CD4-positive, alpha-beta T cell (primary cell): ENCODE measurements around the gene ZNF263. TPM values are rescaled to one million over a fixed set of nuclear protein-coding genes. Genes with fewer than 3 reads are reported as not detected.

Experiments used
- ATAC-seq: fragments of 200-7000 bp; cut with Tn5 transposase; one replicate; pipeline ENCODE4 v1.10.0; 2022; ENCODE audit warnings: mild to moderate bottlenecking; ENCODE audit not compliant: poor library complexity
- CTCF ChIA-PET: fragments of 350-600 bp; sonication (Branson Sonifier 250); formaldehyde crosslinking; loops from one replicate; lab custom pipeline; 2021; ENCODE audit warnings: antibody characterized with exemption, inconsistent platforms; lab: Charles Lee
- POLR2A ChIA-PET: fragments of 350-600 bp; sonication (Branson Sonifier 250); formaldehyde crosslinking; loops from one replicate; lab custom pipeline; 2021; ENCODE audit warnings: antibody characterized with exemption, inconsistent platforms; lab: Charles Lee
- DNase-seq, 14 experiments: peaks; one replicate each; pipeline ENCODE4 v3.0.0-alpha.2; 2013 to 2020; ENCODE audit warnings: mixed read lengths in 2 of 14
- H3K27ac ChIP-seq, 2 donors: one replicate each; pipeline versions ENCODE4 v1.5.1 to v1.7.0; 2013; ENCODE audit warnings: low read length in 2 of 2, low read depth in 1 of 2, mild to moderate bottlenecking in 1 of 2
- H3K27me3 ChIP-seq, 2 experiments: 1 replicate in 1 of 2; 2 replicates in 1 of 2; pipeline versions ENCODE4 v1.6.1 to v1.7.0; 2013; ENCODE audit warnings: low read length in 2 of 2, control low read depth in 1 of 2, mild to moderate bottlenecking in 1 of 2, moderate library complexity in 1 of 2; ENCODE audit not compliant: insufficient read depth in 2 of 2, control insufficient read depth in 1 of 2
- H3K36me3 ChIP-seq: one replicate; pipeline ENCODE4 v1.6.1; 2013; ENCODE audit warnings: low read length, control low read depth; ENCODE audit not compliant: insufficient read depth
- H3K4me1 ChIP-seq: one replicate; pipeline ENCODE4 v1.6.1; 2013; ENCODE audit warnings: low read length, control low read depth; ENCODE audit not compliant: insufficient read depth
- H3K4me3 ChIP-seq: one replicate; pipeline ENCODE4 v1.5.1; 2013; ENCODE audit warnings: mild to moderate bottlenecking, low read length, moderate library complexity
- H3K9me3 ChIP-seq, 2 experiments: 1 replicate in 1 of 2; 2 replicates in 1 of 2; pipeline versions ENCODE4 v1.6.1 to v1.7.0; 2013; ENCODE audit warnings: low read length in 2 of 2, mild to moderate bottlenecking in 2 of 2, control low read depth in 1 of 2, moderate library complexity in 1 of 2; ENCODE audit not compliant: control insufficient read depth in 1 of 2, insufficient read depth in 1 of 2
- H3K27ac Mint-ChIP-seq: one replicate; pipeline ENCODE4 v1.8.0; 2020; ENCODE audit warnings: mixed read lengths
- H3K27me3 Mint-ChIP-seq: one replicate; pipeline ENCODE4 v1.8.0; 2021; ENCODE audit warnings: mixed read lengths
- H3K36me3 Mint-ChIP-seq: one replicate; pipeline ENCODE4 v1.8.0; 2021; ENCODE audit warnings: low read depth, mixed read lengths
- H3K4me1 Mint-ChIP-seq: one replicate; pipeline ENCODE4 v1.8.0; 2021; ENCODE audit warnings: low read depth, mixed read lengths
- H3K4me3 Mint-ChIP-seq: one replicate; pipeline ENCODE4 v1.8.0; 2020; ENCODE audit warnings: mild to moderate bottlenecking, mixed read lengths
- H3K9me3 Mint-ChIP-seq: one replicate; pipeline ENCODE4 v1.8.0; 2020; ENCODE audit warnings: mixed read lengths
- intact Hi-C, 2 experiments: fragments of 100-400 bp; cut with DNase I in 1 of 2; cut with micrococcal nuclease in 1 of 2; formaldehyde crosslinking; loops; one replicate each; pipeline versions ENCODE4 v1.15.1 to v1.9.0; 2023 to 2025; cut with DNase I, micrococcal nuclease
- total RNA-seq, 174 experiments: library from RNA in 2 of 174; stranded (reverse) in 2 of 174; gene quantifications; one replicate each; pipeline ENCODE4 v1.2.3 and lab custom pipeline; 2021 to 2026
- TF ChIP-seq, protein P1 (sequence below): fragments of 200-600 bp; IDR thresholded peaks from one replicate; pipeline ENCODE4 v1.8.0; 2022; ENCODE audit warnings: antibody characterized with exemption, mild to moderate bottlenecking

The ZNF263 gene
- total RNA-seq, 2 experiments from 2014 or later: 35.3 to 39.4 TPM

DNA sequence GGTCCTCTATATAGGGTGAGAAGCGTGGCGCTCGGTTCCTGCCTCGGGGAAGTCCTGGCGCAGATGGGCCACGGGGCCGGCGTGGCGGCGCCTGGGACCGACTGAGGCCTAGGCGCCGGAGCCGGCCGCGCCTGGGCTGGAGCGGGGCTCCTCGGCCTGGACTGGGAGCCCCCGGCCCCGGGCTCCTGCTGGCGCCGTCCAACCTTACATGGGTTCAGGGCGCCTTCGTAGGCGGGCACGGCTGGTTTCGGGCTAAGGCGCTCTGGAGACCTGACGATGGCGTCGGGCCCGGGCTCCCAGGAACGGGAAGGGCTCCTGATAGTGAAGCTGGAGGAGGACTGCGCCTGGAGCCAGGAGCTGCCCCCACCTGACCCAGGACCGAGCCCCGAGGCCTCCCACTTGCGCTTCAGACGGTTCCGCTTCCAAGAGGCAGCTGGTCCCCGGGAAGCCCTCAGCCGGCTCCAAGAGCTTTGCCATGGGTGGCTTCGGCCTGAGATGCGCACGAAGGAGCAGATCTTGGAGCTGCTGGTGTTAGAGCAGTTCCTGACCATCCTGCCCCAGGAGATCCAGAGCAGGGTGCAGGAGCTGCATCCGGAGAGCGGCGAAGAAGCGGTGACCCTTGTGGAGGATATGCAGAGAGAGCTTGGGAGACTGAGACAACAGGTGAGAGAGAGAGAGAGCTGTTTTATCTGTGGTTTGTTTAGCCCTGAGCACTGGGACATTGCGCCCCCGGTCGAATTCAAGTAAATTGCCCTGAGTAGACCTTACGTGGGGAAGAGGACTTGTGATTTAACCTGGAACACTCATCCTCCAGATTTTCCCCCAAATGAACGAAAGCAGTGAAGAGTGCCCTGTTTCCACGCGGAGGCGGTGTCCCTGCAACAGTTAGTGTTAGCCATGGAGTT is 504 bp downstream of the ZNF263 start:
- H3K36me3 Mint-ChIP-seq: peaks cover 61% of the 10 kb centered on the region
- Histone ChIP-seq H3K36me3 (peaks cover 31% of the 10 kb centered on the region), H3K4me3 (peak overlapping the region; percentile 93), H3K4me1 (peaks cover 39% of the 10 kb centered on the region), H3K9me3 (peaks cover 18 to 30% of the 10 kb centered on the region in 2 experiments), H3K27ac (peak overlapping the region; percentile 89 to 100), H3K27me3 (no peaks in the 10 kb centered on the region)
- H3K4me1 Mint-ChIP-seq: peaks cover 42% of the 10 kb centered on the region
- CTCF ChIA-PET: interaction anchor here (1.3 kb wide), 1 partner anchor 17 kb away, joined by 4 read pairs; no protein-coding TSS in a partner anchor
- ATAC-seq (no peak), DNase-seq (no peak)
- TF ChIP-seq, protein P1, sequence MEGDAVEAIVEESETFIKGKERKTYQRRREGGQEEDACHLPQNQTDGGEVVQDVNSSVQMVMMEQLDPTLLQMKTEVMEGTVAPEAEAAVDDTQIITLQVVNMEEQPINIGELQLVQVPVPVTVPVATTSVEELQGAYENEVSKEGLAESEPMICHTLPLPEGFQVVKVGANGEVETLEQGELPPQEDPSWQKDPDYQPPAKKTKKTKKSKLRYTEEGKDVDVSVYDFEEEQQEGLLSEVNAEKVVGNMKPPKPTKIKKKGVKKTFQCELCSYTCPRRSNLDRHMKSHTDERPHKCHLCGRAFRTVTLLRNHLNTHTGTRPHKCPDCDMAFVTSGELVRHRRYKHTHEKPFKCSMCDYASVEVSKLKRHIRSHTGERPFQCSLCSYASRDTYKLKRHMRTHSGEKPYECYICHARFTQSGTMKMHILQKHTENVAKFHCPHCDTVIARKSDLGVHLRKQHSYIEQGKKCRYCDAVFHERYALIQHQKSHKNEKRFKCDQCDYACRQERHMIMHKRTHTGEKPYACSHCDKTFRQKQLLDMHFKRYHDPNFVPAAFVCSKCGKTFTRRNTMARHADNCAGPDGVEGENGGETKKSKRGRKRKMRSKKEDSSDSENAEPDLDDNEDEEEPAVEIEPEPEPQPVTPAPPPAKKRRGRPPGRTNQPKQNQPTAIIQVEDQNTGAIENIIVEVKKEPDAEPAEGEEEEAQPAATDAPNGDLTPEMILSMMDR: no peak
- intact Hi-C loops: loop anchor here (1.0 to 5.0 kb wide), 6 partner anchors 19 to 327 kb away; partner anchors contain the start of genes TIGD7 (in 2 of the 2), ZNF75A (in 2 of the 2), SLX4 (in 1 of the 2) and ZNF174 (in 1 of the 2)
- peak overlapping the region; percentile 94 for H3K27ac Mint-ChIP-seq
- H3K27me3 Mint-ChIP-seq: no peaks in the 10 kb centered on the region
- peak overlapping the region; percentile 96 for H3K4me3 Mint-ChIP-seq
- peaks cover 8% of the 10 kb centered on the region for H3K9me3 Mint-ChIP-seq
- POLR2A ChIA-PET: interaction anchor here (0.6 to 8.8 kb wide), 30 partner anchors 10 to 433 kb away, joined by 3 to 99 read pairs (median 8); partner anchors contain the start of genes CLUAP1, NAA60, SLX4 and TIGD7

DNA sequence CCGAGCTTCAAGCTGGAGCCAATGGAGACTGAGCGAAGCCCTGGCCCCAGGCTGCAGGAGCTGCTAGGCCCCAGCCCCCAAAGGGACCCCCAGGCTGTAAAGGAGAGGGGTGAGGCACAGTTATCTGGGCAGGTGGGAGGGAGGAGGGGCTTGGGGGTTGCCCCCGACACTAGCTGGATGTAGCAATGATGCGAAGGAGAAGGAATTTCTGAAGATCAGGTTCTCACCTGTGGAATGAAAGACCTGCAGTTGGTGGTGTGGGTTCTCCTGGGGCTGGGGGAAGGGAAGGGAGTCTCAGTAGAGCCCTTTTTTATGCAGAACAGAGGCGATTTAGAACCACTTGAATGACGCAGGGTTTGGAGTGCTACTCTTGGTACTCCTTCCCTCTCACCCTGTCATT is 1.8 kb downstream of the ZNF263 start:
- H3K36me3 ChIP-seq: peaks cover 45% of the 10 kb centered on the region
- no peak overlapping the region for H3K27ac ChIP-seq
- CTCF ChIA-PET: no interaction called here
- DNase-seq (no peak), ATAC-seq (no peak)
- H3K27me3 ChIP-seq: no peaks in the 10 kb centered on the region
- no peak overlapping the region for H3K4me3 ChIP-seq
- peak overlapping the region; percentile 24 for H3K27ac Mint-ChIP-seq
- peaks cover 39% of the 10 kb centered on the region for H3K4me1 ChIP-seq
- H3K4me3 Mint-ChIP-seq: peak overlapping the region; percentile 70
- H3K27me3 Mint-ChIP-seq: no peaks in the 10 kb centered on the region
- peaks cover 42% of the 10 kb centered on the region for H3K4me1 Mint-ChIP-seq
- TF ChIP-seq, protein P1: no peak
- intact Hi-C loops: no loop called here
- peaks cover 75% of the 10 kb centered on the region for H3K36me3 Mint-ChIP-seq
- H3K9me3 ChIP-seq: peaks cover 31 to 43% of the 10 kb centered on the region in 2 experiments
- POLR2A ChIA-PET: interaction anchor here (2.9 to 8.8 kb wide), 3 partner anchors 20 to 116 kb away, joined by 48 to 99 read pairs (median 60); partner anchors contain the start of genes TIGD7, ZNF174, ZNF75A and ZSCAN32
- peaks cover 8% of the 10 kb centered on the region for H3K9me3 Mint-ChIP-seq

DNA sequence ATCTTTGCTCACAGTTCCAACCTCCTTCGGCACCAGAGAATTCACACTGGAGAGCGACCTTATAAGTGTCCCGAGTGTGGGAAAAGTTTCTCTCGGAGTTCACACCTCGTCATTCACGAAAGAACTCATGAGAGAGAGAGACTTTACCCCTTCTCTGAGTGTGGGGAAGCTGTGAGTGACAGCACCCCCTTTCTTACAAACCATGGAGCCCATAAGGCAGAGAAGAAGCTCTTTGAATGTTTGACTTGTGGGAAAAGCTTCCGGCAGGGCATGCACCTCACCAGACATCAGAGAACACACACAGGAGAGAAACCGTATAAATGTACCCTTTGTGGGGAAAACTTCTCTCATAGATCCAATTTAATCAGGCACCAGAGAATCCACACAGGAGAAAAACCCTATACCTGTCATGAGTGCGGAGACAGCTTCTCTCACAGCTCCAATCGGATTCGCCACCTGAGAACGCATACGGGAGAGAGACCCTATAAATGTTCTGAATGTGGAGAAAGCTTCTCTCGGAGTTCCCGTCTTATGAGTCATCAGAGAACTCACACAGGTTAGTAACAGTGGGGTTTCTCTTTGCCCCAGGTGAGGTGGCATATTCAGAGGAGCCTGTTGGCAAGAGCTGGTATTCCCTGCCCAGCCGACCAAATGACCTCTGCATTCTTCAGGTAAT is 6.8 kb downstream of the ZNF263 start:
- H3K4me3 ChIP-seq: no peak overlapping the region
- intact Hi-C loops: loop anchor here in 1 of 2 experiments (5.0 kb wide), 1 partner anchor 92 kb away; no protein-coding TSS in a partner anchor
- no peak overlapping the region for H3K27ac ChIP-seq
- TF ChIP-seq, protein P1: no peak
- H3K4me1 ChIP-seq: peaks cover 8% of the 10 kb centered on the region
- peaks cover 19% of the 10 kb centered on the region for H3K9me3 Mint-ChIP-seq
- no peaks in the 10 kb centered on the region for H3K27me3 Mint-ChIP-seq
- CTCF ChIA-PET: interaction anchor here (1.3 kb wide), 1 partner anchor 208 kb away, joined by 4 read pairs; no protein-coding TSS in a partner anchor
- peaks cover 65% of the 10 kb centered on the region for H3K36me3 ChIP-seq
- no peak for ATAC-seq
- no peak overlapping the region for H3K4me3 Mint-ChIP-seq
- H3K9me3 ChIP-seq: peaks cover 62 to 80% of the 10 kb centered on the region in 2 experiments
- H3K27me3 ChIP-seq: no peaks in the 10 kb centered on the region
- no peak overlapping the region for H3K27ac Mint-ChIP-seq
- H3K36me3 Mint-ChIP-seq: peaks cover 94% of the 10 kb centered on the region
- DNase-seq: no peak
- POLR2A ChIA-PET: interaction anchor here (0.6 kb wide), 1 partner anchor 129 kb away, joined by 3 read pairs; no protein-coding TSS in a partner anchor
- peaks cover 16% of the 10 kb centered on the region for H3K4me1 Mint-ChIP-seq
